Common myeloid progenitor, CD34-positive (primary cell): Measurements from ENCODE around the gene MYPN.

Experiments
- CTCF ChIA-PET: fragments of 350-600 bp; sonication (Branson Sonifier 250); formaldehyde crosslinking; loops from one replicate; lab custom pipeline; 2021; ENCODE audit warnings: antibody characterized with exemption; lab: Charles Lee
- POLR2A ChIA-PET: fragments of 350-600 bp; sonication (Branson Sonifier 250); formaldehyde crosslinking; loops from one replicate; lab custom pipeline; 2021; ENCODE audit warnings: antibody characterized with exemption; lab: Charles Lee
- DNase-seq, 3 donors: peaks; one replicate each; pipeline versions ENCODE4 v3.0.0 to v3.0.0-alpha.2; 2013
- H3K27ac ChIP-seq, 2 experiments: 1 replicate in 1 of 2; 2 replicates in 1 of 2; pipeline ENCODE4 v1.7.0; 2013; ENCODE audit warnings: inconsistent platforms in 2 of 2, low read length in 2 of 2, mild to moderate bottlenecking in 2 of 2, low read depth in 1 of 2, moderate library complexity in 1 of 2; ENCODE audit not compliant: severe bottlenecking in 2 of 2, insufficient read depth in 1 of 2, poor library complexity in 1 of 2
- H3K27me3 ChIP-seq, 5 experiments: replicated peaks in 2 of 5; 1 replicate in 3 of 5; 2 replicates in 2 of 5; pipeline versions ENCODE4 v1.6.1 to v1.7.0; 2013; ENCODE audit warnings: low read length in 4 of 5, mild to moderate bottlenecking in 2 of 5, moderate library complexity in 2 of 5, inconsistent platforms in 1 of 5; ENCODE audit not compliant: insufficient read depth in 5 of 5, control insufficient read depth in 4 of 5
- H3K36me3 ChIP-seq, 4 experiments: 1 replicate in 2 of 4; 2 replicates in 2 of 4; pipeline versions ENCODE4 v1.6.1 to v1.7.0; 2013; ENCODE audit warnings: low read length in 3 of 4, control low read depth in 1 of 4, mild to moderate bottlenecking in 1 of 4; ENCODE audit not compliant: control insufficient read depth in 4 of 4, insufficient read depth in 4 of 4
- H3K4me1 ChIP-seq, 4 experiments: 1 replicate in 3 of 4; 2 replicates in 1 of 4; pipeline versions ENCODE4 v1.6.1 to v1.7.1; 2013; ENCODE audit warnings: low read length in 3 of 4, mild to moderate bottlenecking in 3 of 4, control low read depth in 1 of 4, inconsistent platforms in 1 of 4, moderate library complexity in 1 of 4; ENCODE audit not compliant: control insufficient read depth in 4 of 4, insufficient read depth in 4 of 4; ENCODE audit errors: control extremely low read depth in 1 of 4
- H3K4me3 ChIP-seq, 7 experiments: 1 replicate in 4 of 7; 2 replicates in 3 of 7; pipeline versions ENCODE4 v1.5.1 to v1.7.0; 2013; ENCODE audit warnings: mild to moderate bottlenecking in 7 of 7, low read length in 6 of 7, moderate library complexity in 6 of 7, inconsistent platforms in 2 of 7, low read depth in 2 of 7, control low read depth in 1 of 7; ENCODE audit not compliant: insufficient read depth in 4 of 7, control insufficient read depth in 1 of 7; ENCODE audit errors: extremely low read depth in 1 of 7
- H3K9me3 ChIP-seq, 5 experiments: 1 replicate in 4 of 5; 2 replicates in 1 of 5; pipeline versions ENCODE4 v1.6.1 to v1.7.1; 2013; ENCODE audit warnings: low read length in 4 of 5, mild to moderate bottlenecking in 2 of 5, inconsistent platforms in 1 of 5, low read depth in 1 of 5, moderate library complexity in 1 of 5; ENCODE audit not compliant: control insufficient read depth in 4 of 5, insufficient read depth in 2 of 5; ENCODE audit errors: control extremely low read depth in 1 of 5
- WGBS: methylation state at CpG from one replicate; pipeline ENCODE4 v1.1.5; 2013; ENCODE audit not compliant: insufficient coverage; 5-methylcytosine and 5-hydroxymethylcytosine counted together

The MYPN gene

DNA sequence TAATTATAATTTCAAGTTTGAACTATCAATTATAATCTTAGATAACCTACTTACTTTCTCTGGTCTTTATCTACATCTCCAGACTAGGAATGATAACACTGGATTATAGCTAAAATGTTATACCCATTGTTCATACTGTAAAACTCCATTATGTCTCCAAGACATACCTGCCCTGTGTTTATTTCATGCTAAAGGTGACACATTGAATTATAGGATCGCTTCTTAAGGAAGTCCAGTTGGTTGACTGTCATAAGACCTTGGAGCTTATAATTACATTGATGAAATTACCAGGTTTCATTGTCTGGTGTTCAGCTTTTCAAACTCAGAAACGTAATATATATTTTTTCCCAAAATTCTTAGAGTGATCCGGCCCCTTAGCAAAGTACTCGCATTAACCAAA, 18.7 kb upstream of the MYPN start:
- Histone ChIP-seq H3K9me3 (no peaks in the 10 kb centered on the region), H3K27ac (no peak overlapping the region), H3K4me3 (no peak overlapping the region), H3K27me3 (no peaks in the 10 kb centered on the region), H3K36me3 (no peaks in the 10 kb centered on the region), H3K4me1 (peaks cover 0 to 19% (median 3%) of the 10 kb centered on the region in 4 experiments)
- CTCF ChIA-PET: no interaction called here
- no CpG with 5 or more reads among the region's 4 CpGs for WGBS
- DNase-seq: no peak
- POLR2A ChIA-PET: interaction anchor here (0.7 kb wide), 1 partner anchor 99 kb away, joined by 3 read pairs; no protein-coding TSS in a partner anchor

DNA sequence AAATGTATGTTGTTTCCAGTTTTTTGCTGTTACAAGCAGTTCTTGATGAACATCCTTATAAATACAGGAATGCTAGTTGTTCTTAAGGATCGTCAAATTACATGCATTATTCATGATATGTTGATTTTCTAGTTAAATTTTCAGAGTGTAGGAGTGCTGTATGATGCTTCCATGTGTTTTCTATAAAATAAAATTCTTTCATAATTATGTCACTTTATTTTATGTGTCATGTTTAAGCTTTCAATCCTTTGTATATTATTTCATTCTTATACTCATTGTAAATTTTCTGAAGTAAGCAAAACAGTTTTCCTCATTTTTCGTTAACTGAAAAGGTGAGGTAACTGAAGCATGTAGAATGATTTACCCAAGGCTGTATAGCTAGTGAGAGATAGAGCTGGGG, 16.8 kb upstream of the MYPN start:
- CTCF ChIA-PET: interaction anchor here (1.0 kb wide), 1 partner anchor 10 kb away, joined by 4 read pairs; no protein-coding TSS in a partner anchor
- peaks cover 0 to 13% (median 3%) of the 10 kb centered on the region in 4 experiments for H3K4me1 ChIP-seq
- POLR2A ChIA-PET: no interaction called here
- H3K27ac ChIP-seq: no peak overlapping the region
- no peak overlapping the region for H3K4me3 ChIP-seq
- no peaks in the 10 kb centered on the region for H3K27me3 ChIP-seq
- H3K36me3 ChIP-seq: no peaks in the 10 kb centered on the region
- no CpG with 5 or more reads among the region's 2 CpGs for WGBS
- no peaks in the 10 kb centered on the region for H3K9me3 ChIP-seq
- DNase-seq: no peak

GRCh38 chr10:68095153-68095552, 14.1 kb upstream of the MYPN start:
- ChIA-PET POLR2A (no interaction called here), CTCF (interaction anchor here (1.1 kb wide), 1 partner anchor 12 kb away, joined by 3 read pairs; no protein-coding TSS in a partner anchor)
- Histone ChIP-seq H3K27me3 (no peaks in the 10 kb centered on the region), H3K27ac (no peak overlapping the region), H3K4me3 (no peak overlapping the region), H3K9me3 (no peaks in the 10 kb centered on the region), H3K36me3 (no peaks in the 10 kb centered on the region), H3K4me1 (no peaks in the 10 kb centered on the region)
- WGBS: 92% methylated on average over 2 of the region's 2 CpGs
- no peak for DNase-seq

DNA sequence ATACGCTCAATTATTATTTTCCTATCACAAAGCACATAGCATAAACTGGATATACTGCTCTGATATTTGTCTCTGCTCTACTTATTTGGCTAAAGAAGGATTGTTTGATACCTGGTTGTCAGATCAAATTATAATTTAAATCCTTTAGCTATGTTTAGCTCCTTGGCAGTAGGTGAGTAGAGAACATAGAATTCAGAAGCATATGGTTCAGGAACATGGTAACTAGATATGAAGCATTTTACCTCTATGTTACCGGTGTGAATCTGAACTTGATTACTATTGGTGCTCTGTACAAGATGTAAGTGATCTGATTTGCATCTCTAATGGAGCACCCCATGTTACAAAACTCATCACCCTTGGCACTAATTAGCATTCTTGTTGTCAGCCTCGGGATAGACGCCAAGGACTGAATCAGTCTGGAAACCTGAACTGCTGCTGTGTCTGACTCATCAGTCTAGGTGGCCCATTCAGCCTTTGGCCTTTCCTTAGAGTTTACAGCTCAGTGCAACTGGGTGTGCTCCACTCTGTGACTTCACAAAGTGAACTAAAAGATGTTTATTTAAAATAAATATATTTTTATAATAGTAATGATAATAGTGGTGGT, 12.3 kb upstream of the MYPN start:
- H3K27ac ChIP-seq: no peak overlapping the region
- no peaks in the 10 kb centered on the region for H3K36me3 ChIP-seq
- ChIA-PET POLR2A (no interaction called here), CTCF (no interaction called here)
- DNase-seq: no peak
- H3K4me3 ChIP-seq: no peak overlapping the region
- no peaks in the 10 kb centered on the region for H3K27me3 ChIP-seq
- no peaks in the 10 kb centered on the region for H3K9me3 ChIP-seq
- 79% methylated on average over 2 of the region's 4 CpGs for WGBS
- no peaks in the 10 kb centered on the region for H3K4me1 ChIP-seq

DNA sequence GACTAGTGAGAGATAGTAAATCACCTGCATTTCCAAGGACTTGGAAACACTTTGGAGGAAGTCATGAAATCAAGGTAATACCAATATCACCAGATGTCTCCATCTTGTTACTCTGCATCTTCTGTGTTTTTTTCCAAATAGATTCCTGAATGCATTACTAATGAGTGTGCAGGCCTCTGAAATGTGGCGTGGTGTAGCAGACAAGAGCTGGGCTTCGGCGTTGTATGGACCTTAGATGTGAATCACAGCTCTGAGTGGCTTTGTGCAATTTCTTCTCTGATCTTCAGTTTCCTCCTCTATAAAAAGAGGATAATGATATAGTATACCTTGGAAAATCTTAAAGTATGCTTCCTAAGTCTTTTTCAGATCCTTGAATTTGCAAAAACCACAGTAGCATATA, 9.6 kb upstream of the MYPN start:
- Histone ChIP-seq H3K36me3 (no peaks in the 10 kb centered on the region), H3K4me1 (no peaks in the 10 kb centered on the region), H3K9me3 (no peaks in the 10 kb centered on the region), H3K27me3 (no peaks in the 10 kb centered on the region), H3K27ac (no peak overlapping the region), H3K4me3 (no peak overlapping the region)
- CTCF ChIA-PET: interaction anchor here (0.8 kb wide), 1 partner anchor 11 kb away, joined by 3 read pairs; no protein-coding TSS in a partner anchor
- no peak for DNase-seq
- POLR2A ChIA-PET: interaction anchor here (0.7 kb wide), 1 partner anchor 392 kb away, joined by 4 read pairs; no protein-coding TSS in a partner anchor
- no CpG with 5 or more reads among the region's 3 CpGs for WGBS

DNA sequence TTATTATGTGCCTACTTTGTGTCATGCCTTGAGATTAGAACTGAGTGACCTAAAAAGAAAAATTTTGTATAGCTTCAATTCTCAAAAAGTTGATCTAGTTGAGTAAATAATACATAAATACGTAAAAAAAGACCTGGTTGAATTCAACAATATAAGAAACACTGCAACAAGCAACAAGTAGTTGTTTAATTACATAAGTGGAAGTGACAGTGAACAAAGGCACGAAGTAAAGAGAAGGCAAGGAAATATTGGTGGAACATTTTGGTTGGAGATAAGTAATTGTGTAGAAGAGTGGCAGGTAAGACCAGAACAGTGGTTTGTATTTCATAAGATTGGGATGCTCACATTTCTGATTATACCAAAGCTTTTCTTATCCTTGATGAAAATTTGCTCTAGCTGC, 8.2 kb upstream of the MYPN start:
- H3K9me3 ChIP-seq: no peaks in the 10 kb centered on the region
- CTCF ChIA-PET: interaction anchor here (1.2 to 1.6 kb wide), 2 partner anchors 15 to 55 kb away, joined by 3 to 8 read pairs; no protein-coding TSS in a partner anchor
- POLR2A ChIA-PET: no interaction called here
- H3K36me3 ChIP-seq: no peaks in the 10 kb centered on the region
- WGBS: no CpG with 5 or more reads among the region's 2 CpGs
- no peak overlapping the region for H3K27ac ChIP-seq
- H3K4me3 ChIP-seq: no peak overlapping the region
- no peak for DNase-seq
- H3K4me1 ChIP-seq: no peaks in the 10 kb centered on the region
- no peaks in the 10 kb centered on the region for H3K27me3 ChIP-seq

DNA sequence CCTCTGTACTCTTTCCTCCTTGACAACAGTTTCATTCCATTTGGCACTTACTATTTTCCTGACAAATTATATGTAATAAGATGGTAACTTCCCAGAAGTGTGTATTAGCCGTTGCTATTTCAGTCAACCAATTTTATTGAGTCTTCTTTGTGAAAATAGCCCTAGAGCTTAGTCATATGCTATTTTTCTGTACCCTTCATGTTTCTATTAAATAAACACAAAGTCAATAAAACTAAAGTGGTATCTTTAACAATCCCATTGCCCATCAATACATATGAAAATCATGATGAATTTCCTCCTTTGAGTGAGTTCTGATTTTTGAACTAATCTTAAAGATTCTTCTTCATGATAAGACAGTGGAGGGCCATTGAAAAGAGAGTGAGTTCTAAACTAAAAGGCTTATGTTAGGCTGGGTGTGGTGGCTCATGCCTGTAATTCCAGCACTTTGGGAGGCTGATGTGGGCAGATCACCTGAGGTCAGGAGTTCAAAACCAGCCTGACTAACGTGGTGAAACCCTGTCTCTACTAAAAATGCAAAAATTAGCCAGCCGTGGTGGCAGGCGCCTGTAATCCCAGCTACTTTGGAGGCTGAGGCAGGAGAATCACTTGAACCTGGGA, 5.9 kb upstream of the MYPN start:
- ChIA-PET POLR2A (no interaction called here), CTCF (interaction anchor here (0.5 to 1.9 kb wide), 2 partner anchors 15 to 268 kb away, joined by 3 to 5 read pairs; no protein-coding TSS in a partner anchor)
- Histone ChIP-seq H3K27me3 (no peaks in the 10 kb centered on the region), H3K9me3 (no peaks in the 10 kb centered on the region), H3K4me3 (no peak overlapping the region), H3K36me3 (no peaks in the 10 kb centered on the region), H3K27ac (no peak overlapping the region), H3K4me1 (no peaks in the 10 kb centered on the region)
- no peak for DNase-seq
- WGBS: 100% methylated on average over 2 of the region's 4 CpGs
